Measurements from ENCODE around the gene NMU.
"Not testable (repeated sequence)": the region's sequence is repeated elsewhere in the genome, so short reads cannot be mapped to it uniquely, and the experiment has no call there.

The NMU gene, protein sequence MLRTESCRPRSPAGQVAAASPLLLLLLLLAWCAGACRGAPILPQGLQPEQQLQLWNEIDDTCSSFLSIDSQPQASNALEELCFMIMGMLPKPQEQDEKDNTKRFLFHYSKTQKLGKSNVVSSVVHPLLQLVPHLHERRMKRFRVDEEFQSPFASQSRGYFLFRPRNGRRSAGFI

DNA sequence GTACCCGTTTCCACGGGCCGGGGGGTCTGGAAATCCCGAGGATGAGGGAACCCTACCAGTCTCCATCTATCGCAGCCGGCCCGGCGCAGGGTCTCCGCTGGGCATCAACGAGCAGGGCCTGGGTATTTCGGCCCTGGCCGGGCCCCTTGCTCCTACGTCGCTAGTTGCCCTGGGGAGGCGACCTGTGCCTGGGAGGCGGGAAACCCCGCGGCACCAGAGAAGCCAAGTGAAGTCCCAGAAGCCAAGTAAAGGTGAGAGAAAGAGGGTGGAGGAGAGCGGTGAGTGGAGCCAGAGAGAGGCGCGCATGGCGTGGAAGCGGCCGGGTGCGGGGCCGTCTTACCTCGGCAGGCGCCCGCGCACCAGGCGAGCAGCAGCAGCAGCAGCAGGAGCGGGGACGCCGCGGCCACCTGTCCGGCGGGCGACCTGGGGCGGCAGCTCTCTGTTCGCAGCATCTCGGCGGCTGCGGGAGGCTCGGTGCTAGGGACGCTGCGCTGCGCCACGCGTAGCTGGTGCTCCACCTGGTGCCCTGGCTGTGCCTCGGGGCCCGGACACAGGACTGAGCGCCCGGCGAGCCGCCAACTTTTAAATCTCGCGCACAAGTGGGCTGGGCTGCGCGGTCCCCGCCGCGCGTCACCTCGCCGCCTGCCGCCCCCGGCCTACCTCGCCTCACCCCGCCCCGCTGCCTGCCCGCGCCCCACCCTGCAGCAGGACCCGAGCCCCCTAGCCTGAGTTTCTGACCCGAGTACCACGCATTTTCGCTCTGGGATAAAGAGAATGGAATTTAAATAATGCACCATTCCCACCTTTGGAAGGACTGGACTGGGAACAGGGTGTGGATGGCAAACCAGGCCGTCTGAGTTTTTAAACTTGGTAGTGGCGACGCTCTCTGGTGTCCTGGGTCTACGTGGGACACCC lies at the start of gene NMU:
Gene NMU, minus strand, starts transcription at position 558 of the 915 bp plus-strand sequence. Its CDS starts 106 bp downstream, at position 452.
- peak; percentile 4 to 30 for DNase-seq

DNA sequence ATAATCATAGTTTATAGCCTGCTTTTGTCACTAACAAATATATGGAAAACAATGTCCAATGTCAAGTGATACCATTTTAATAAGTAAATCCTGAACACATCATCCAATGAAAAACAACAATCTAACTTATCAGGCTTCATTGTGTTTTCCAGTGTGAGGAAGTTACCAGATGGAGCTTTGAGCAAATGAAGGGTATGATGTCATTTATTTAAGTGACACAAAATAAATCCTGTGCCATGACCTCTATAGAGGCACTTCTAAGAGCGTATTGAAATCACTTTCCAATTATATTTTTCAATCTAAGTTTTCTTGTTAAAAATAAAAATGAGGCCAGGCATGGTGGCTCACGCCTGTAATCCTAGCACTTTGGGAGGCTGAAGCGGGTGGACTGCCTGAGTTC lies 48.2 kb upstream of the NMU start:
- DNase-seq = no peak

DNA sequence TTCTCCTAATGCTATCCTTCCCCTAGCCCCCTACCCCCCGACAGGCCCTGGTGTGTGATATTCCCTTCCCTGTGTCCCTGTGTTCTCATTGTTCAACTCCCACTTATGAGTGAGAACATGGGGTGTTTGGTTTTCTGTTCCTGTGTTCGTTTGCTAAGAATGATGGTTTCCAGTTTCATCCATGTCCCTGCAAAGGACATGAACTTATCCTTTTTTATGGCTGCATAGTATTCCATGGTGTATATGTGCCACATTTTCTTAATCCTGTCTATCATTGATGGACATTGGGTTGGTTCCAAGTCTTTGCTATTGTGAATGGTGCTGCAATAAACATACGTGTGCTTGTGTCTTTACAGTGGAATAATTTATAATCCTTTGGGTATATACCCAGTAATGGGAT lies 46.7 kb upstream of the NMU start:
- DNase-seq = not testable (repeated sequence)

DNA sequence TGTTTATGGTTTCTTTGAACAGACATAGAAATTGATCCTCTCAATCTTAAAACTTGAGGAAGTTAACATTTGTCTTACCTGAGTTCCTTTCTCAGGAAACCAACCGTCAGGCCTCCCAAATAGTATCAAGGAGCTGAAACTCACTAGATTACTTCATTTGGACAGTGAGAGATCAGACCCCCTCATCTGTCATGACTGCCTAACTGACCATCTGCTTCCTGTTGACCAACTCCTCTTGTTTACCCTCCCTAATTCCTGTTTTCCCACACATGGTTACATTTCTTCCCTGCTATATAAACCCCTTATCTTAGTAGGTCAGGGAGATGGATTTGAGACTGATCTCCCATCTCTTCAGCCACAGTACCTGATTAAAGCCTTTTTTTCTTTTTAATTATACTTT lies 46.2 kb upstream of the NMU start:
- no peak for DNase-seq

DNA sequence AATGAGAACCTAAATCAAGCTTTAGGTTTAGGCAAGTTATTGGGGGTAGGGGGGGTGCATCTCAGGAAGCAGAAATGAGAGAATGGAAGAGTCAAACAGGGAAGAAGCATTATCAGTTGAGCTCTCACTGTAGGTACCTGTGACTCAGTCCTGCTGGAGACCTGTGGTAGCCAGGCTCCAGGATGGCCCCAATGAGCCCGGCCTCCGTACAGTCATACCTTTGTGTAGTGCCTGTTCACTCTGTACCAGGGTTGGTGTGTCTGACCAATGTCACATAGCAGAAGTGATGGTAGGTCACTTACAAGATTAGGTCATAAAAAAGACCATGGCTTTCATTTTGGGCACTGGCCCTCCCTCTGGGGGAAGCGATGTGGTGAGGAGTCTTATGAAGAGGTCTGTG lies 45.3 kb upstream of the NMU start:
- DNase-seq = no peak

DNA sequence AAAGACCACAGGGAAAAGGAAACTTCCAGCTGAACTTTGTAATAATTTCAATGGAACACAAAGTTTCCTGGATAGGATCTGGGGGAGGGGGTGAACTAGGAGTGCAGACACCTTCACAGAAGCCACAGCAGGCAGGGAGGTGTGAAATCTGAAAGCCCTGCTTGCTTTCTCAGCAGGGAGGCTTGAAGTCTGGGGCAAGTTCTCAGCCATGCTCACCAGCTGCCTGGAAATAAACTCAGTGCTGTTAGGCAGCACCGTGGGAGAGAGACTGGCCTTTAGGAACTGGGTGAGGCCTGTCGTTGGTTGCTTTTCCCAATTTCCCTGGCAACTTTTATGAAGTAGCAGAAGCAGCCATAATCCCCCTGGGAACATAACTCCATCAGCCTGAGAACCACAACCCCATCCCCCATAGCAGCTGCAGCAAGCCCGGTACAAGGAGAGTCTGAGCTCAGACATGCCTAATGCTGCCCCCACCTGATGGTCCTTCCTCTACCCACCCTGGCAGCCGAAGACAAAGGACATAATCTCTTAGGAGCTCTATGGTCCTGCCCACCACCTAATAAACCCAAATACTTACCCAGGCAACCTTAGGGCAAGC lies 39.2 kb upstream of the NMU start:
- DNase-seq = no peak

DNA sequence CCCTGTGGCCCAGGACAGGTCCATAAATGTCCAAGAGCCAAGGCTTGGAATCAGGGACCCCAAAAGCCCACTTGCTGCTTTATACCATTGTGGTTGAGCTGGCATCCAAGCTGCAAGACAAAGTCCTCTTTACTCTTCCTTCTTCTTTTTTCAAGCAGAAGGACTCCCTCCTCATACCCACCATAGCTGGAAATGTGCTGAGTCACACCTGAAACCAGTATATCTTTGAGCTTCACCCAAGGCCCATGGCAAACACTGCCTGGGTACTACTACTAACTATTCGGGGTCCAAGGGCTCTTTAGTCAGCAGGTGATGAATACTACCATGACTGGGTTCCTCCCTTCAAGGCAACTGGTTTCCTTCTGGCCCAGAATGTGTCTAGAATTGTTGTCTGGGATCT lies 37.3 kb upstream of the NMU start:
- DNase-seq = no peak

DNA sequence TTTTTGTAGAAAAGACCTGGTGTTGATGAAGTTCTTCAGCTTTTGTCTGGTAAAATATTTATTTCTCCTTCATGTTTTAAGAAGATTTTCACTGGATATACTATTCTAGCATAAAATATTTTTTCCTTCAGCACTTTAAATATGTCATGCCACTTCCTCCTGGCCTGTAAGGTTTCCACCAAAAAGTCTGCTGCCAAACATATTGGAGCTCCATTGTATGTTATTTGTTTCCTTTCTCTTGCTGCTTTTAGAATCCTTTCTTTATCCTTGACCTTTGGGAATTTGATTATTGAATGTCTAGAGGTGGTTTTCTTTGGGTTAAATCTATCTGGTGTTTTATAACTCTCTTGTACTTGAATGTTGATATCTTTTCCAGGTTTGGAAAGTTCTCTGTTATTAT lies 35.6 kb upstream of the NMU start:
- DNase-seq = no peak

DNA sequence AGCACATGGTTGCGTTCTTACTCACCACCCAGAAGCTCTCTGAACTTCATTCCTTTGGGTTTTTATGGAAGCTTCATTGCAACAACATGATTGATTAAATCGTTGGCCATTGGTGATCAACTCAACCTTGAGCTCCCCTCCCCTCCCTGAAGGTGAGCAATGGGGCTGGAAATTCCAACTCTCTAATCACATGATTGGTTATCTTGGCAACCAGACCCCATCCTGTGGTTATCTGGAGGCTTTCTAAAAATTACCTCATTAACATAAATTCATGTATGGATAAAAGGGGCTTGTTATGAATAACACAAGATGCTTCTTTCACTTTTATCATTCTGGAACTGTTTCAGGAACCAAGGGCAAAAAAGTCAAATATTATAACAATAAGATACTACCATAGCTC lies 34.6 kb upstream of the NMU start:
- no peak for DNase-seq

DNA sequence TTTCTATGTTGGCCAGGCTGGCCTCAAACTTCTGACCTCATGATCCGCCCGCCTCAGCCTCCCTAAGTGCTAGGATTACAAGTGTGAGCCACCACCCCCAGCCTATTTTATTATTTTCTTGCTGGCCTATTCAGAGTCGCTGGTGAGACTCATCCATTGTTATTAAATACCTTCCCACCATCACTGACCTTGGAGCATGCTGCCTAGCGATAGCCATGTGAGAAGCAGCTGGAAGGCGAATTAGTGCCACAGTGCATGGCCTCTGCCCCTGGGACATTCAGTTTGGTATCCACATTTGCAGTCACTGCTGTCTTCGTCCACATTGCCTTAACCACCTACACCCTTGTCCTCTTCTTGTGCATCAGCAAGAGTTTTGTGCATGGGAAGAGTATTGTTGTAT lies 32.4 kb upstream of the NMU start:
- no peak for DNase-seq

DNA sequence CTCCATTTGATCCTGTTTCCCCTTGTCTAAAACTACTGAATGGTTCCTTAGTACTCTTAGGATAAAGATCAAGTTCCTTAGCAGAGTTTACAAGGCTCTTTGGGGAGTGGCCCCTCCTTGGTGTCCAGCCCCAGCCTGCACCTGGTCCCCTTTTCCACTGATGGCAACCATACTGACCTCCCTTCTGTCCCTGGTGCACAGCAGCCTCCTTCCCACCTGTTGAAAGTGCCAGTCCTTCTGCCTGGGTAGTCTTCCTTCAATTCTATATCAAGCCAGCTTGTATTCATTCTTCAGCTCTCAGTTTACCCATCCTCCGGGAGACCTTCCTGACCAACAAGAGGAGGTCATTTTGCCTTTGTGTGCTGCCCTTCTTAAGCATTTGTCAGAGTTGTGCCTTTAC lies 30.4 kb upstream of the NMU start:
- no peak for DNase-seq

DNA sequence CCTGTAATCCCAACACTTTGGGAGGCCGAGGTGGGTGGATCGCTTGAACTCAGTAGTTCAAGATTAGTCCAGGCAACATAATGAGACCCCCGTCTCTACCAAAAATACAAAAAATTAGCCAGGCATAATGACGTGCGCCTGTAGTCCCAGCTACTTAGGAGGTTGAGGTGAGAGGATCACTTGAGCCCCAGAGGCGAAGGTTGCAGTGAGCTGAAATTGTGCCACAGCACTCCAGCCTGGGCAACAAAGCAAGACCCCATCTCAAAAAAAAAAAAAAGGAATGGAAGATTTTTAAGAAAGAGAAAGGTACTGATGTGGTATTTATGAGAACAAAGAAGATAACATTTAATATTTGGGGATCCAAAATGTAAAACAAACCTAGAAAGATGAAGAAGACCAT lies 27.0 kb upstream of the NMU start:
- DNase-seq = no peak

DNA sequence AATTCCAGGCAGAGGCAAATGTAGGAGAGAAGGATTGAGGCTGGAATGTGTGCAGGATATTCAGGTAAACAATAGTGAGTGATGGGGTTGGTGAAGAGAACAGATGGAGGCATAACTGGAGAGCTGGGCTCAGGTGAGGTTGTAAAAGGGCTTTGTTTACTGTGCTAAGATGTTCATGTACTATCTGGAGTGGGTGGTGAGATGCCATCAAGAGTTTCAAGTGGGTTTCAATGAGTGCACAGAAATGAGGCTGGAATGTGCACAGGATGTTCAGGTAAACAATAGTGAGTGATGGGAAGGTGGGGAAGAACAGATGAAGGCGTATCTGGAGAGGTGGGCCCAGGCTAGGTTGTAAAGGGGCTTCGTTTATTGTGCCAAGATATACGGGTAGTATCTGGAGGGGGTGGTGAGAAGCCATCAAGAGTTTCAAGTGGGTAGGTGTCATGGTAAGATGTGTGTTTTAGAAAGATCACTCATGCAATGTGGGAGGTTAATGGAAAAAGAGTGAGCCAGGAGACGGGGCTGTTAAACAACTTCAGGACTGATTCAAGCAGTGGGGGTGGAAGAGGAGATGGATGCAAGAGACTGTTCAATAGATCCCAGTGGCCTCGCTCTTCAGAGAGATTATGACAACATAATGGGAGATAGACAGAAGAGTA lies 25.4 kb upstream of the NMU start:
- no peak for DNase-seq

DNA sequence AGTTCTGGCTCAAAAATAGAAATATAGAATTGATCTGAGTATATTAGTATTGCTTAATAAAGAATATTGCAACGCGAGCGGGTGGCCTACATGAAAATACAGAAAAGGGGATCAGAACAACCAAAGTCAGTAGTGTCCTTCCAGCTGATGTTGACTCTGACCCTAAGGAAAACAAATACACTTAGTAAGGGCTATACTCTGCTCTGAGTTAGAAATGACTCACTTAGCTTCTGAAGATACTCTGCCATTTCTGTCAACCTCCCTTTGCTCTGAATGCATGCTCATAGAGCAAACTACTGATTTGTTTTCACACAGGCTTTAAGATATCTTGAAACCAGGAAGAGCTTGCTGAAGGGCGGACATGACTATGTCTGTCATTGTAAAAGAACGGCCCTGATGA lies 22.6 kb upstream of the NMU start:
- DNase-seq = no peak

DNA sequence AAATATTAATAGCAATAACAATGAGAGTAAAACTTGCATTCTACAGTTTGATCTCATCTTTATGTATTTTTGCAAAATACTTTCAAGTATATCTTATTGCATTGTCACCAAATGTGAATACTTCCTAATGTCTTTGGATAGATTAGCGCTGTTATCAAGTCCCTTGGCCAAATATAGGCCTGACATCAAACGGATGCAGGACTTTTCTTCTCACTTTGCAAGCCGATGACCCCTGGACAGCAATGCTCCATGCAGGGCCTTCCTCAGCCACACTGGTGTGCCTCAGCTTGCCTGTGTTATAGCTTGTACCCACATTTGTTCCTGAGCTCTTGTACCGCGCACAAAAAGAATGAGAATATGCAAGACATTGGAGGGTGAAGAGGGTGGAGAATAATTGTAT lies 18.0 kb upstream of the NMU start:
- no peak for DNase-seq

DNA sequence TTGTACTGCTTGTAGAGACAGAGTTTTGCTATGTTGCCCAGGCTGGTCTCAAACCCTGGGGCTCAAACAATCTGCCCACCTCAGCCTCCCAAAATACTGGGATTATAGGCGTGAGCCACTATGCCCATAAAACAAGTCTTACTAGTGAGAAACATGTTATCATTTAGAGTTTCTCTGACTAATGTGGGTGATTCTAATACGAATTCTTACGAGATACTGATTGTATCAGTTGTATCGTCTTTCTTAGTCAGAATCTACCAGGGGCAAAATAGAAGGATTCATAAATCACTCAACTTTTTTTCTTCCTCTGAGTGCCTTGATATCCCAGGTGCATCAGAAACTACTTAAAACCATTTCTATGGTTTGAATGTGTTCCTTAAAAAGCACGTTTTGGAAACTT lies 14.4 kb upstream of the NMU start:
- DNase-seq = no peak

DNA sequence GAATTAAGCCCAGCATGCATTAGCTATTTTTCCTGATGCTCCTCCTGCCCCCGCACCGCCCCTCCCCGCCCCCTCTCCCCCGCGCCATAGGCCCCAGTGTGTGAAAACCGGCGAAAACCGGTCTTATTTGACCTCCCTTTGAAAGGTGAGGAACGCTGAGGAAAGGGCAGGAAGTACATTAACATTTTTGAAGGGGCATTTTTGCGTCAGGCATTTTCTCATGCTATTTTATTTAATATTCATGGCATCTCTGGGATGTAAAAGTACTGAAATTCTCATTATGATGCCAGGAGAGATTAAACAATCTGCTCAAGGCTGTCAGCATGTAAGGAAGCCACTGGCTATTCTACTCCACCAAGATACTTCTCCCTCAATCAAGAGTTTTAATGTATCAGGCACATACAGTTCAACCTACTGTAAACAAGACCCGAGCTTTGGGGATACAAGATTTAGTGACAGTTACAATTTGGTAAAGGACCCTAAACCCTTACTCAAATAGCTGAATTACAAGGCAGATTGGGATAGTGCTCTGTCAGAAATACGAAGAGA lies 1.2 kb upstream of the NMU start:
- DNase-seq = no peak

DNA sequence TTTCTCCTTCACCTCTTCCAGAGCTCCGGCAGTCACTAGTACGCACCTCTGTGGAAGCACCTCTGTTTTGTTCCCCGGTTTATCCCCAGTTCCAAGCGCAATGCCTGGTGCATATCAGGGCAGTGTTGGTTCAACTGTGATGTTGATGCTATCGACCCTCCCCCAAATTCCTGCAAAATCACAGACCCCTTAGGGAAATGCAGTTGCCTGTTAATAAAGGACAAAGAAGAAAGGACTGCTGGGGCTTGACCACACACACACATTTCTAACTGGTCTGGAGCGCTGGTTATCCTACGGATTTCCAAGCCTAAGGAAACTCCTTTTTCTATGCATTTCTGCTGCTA lies 530 bp upstream of the NMU start:
- DNase-seq = no peak

DNA sequence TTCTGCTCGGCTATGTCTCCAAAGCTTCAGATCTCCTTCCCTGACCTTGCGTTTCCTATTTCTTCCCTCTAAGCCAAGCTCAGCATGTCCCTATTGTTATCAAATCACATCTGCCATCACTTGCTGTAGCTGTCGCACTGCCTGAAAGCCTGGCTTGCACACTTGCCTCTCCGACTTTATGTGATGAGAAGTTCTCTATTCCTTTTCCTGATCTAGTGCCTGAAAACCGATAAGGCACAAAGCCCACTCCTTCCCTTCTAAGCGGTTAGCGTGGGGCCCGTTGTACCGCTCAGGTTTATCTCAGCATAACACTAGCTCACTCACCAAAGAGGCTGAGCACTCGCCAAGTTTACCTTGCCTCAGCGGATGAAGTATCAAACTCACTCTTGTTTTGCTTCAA lies 816 bp downstream of the NMU start:
- DNase-seq = no peak

DNA sequence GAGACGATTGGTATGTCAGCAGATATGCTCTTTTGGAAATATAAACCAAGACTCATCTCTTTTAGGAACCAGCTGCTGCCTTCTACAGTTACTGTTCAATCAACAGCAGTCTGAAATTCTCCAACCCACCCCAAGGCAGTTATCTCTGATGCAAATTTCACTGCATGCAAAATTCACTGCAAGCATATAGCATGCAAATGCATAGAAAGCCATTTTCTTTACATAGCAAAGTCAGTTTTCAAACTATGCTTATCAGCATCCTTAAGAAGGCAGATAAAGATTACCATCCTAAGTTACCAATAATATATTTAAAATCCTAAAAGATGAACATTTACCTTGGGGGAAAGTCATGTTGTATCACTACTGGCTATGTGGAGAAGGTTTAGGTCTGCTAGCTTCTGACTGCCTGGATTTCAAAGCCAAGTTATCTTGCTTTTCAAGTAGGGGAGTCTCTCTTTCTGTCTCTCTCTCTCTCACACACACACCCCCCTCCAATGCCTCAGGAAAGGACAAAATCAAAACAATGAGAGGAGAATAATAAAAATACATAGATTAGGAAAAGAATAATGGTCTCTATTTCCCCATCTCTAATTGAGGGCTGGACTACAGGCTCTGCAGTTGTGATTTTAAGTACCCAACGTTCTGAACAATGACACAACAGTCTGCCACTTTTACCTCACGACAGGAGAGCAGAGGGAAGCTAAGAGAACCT lies 1.5 kb downstream of the NMU start:
- DNase-seq = no peak

DNA sequence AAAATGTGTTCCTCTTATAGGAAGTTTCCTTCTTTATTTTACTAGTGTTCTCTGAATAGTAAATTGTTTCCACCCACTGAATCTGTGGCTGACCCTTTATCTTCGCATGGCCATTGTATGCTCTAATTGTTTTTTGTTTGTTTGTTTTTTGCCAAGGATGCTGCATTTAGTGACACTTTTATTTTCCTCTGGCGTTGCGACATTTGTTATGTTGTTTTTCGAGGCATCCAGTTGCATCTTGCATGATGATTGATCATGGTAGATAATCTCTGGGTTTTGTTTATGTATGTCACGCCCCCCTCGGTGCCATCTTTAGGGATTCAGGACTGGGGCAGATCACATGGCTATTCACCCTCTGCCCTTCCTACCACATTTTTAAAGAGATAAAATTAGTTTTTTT lies 2.2 kb downstream of the NMU start:
- no peak for DNase-seq

DNA sequence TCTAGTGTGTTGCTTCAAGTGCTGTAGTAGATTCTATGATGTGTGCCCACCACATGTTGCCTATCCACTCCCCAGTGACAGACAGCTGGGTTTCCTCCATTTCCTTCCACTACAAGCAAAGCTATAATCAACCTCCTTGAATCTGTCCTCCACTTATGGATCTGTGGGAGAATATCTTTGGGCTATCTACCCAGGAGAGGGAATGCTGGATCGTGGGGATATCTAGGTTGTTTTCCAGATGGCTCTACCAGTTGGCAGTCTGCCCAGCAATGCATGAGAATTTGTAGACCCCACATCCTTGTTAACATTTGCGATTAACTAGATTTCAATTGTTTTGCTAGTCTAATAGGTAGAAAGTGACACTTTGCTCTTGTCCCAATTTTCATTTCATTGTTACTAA lies 10.3 kb downstream of the NMU start:
- no peak for DNase-seq

DNA sequence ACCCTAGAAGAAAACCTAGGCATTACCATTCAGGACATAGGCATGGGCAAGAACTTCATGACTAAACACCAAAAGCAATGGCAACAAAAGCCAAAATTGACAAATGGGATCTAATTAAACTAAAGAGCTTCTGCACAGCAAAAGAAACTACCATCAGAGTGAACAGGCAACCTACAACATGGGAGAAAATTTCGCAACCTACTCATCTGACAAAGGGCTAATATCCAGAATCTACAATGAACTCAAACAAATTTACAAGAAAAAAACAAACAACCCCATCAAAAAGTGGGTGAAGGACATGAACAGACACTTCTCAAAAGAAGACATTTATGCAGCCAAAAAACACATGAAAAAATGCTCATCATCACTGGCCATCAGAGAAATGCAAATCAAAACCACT lies 12.0 kb downstream of the NMU start:
- DNase-seq = not testable (repeated sequence)

Measured in CD4-positive, alpha-beta T cell treated with Interferon alpha-2 for 1 hour (primary cell).